ENCODE results near the gene GABRP.
"Not testable (repeated sequence)": the region's sequence is repeated elsewhere in the genome, so short reads cannot be mapped to it uniquely, and the experiment has no call there.

Gene GABRP

DNA sequence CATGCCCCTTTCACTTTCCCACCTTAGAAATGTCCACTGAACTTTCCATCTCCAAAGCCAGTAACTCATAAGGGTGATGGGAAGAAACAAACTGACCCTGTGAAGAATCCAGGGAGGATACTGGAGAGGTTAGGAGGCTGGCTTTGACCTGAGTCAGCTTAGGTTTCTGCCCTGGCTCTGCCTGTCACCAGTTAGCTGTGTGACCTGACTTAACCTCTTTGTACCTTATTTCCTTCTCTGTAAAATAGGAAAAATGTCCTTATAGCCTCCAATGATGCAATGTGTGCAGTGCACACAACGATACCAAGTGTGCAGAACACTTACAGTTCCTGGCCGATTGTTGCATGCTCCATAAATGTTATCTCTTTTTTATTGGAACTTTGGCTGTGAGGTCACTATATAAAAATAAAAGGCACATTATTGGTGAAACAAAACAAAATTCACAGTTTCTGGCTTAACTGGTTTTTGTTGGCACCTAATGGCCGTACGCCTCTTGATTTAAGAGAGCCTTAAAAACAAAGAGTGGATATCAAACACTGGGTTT is 37.8 kb downstream of the GABRP start:
- H3K27ac ChIP-seq: no peak overlapping the region
- H3K4me2 ChIP-seq: no peak overlapping the region
- H3K27me3 ChIP-seq: no peaks in the 10 kb centered on the region
- H3K4me1 ChIP-seq: no peaks in the 10 kb centered on the region
- no peak overlapping the region for H3K4me3 ChIP-seq
- H3K9ac ChIP-seq: no peak overlapping the region
- peaks cover 11% of the 10 kb centered on the region; the same call in 1 of the 2 replicates for H3K9me3 ChIP-seq
- no peaks in the 10 kb centered on the region for H4K20me1 ChIP-seq
- no peaks in the 10 kb centered on the region for H3K36me3 ChIP-seq
- TF ChIP-seq Cebpa-rat (IDR thresholded peaks at IDR 0.05): no peak

GRCh38 chr5:170826117-170826516 is 42.6 kb downstream of the GABRP start:
- peaks cover 15% of the 10 kb centered on the region; the same call in 1 of the 2 replicates for H3K9me3 ChIP-seq
- no peaks in the 10 kb centered on the region for H3K4me1 ChIP-seq
- no peak overlapping the region for H3K4me3 ChIP-seq
- TF ChIP-seq Cebpa-rat (IDR thresholded peaks at IDR 0.05): no peak
- H3K4me2 ChIP-seq: no peak overlapping the region
- no peaks in the 10 kb centered on the region for H3K27me3 ChIP-seq
- no peak overlapping the region for H3K9ac ChIP-seq
- no peak overlapping the region for H3K27ac ChIP-seq
- H3K36me3 ChIP-seq: no peaks in the 10 kb centered on the region
- H4K20me1 ChIP-seq: no peaks in the 10 kb centered on the region

GRCh38 chr5:170832241-170832640 is 48.7 kb downstream of the GABRP start:
- H3K9me3 ChIP-seq: 0 out of 2 replicates have a peak, but pooled peaks cover 4% of the 10 kb centered on the region
- H3K36me3 ChIP-seq: no peaks in the 10 kb centered on the region
- H3K27ac ChIP-seq: no peak overlapping the region
- H3K4me3 ChIP-seq: no peak overlapping the region
- TF ChIP-seq Cebpa-rat (IDR thresholded peaks at IDR 0.05): no peak
- H3K27me3 ChIP-seq: no peaks in the 10 kb centered on the region
- no peaks in the 10 kb centered on the region for H4K20me1 ChIP-seq
- no peak overlapping the region for H3K9ac ChIP-seq
- H3K4me2 ChIP-seq: no peak overlapping the region
- H3K4me1 ChIP-seq: no peaks in the 10 kb centered on the region

DNA sequence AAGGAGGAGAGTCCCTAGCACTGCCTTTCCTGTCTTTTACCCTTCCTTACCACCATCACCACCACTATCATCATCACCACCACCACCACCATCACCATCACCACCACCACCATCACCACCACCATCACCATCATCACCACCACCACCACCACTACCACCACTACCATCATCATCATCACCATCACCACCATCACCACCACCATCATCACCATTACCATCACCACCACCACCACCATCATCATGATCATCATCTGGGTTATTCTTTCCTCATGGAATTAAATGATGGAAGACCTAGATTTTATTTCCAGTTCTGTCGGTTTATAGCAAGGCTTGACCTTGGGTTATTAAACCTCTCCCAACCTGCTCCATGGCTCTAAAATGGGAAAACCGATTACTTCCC is 50.5 kb downstream of the GABRP start:
- H3K9me3 ChIP-seq, H3K36me3 ChIP-seq, H3K4me2 ChIP-seq, H3K4me3 ChIP-seq, H3K9ac ChIP-seq, H3K27ac ChIP-seq, H3K4me1 ChIP-seq, H4K20me1 ChIP-seq, H3K27me3 ChIP-seq: not testable (repeated sequence)

- H3K4me3 ChIP-seq: no peak overlapping the region
- no peak overlapping the region for H3K4me2 ChIP-seq
- H3K27me3 ChIP-seq: no peaks in the 10 kb centered on the region
- no peaks in the 10 kb centered on the region for H4K20me1 ChIP-seq
- no peaks in the 10 kb centered on the region for H3K36me3 ChIP-seq
- no peaks in the 10 kb centered on the region for H3K4me1 ChIP-seq
- no peaks in the 10 kb centered on the region for H3K9me3 ChIP-seq
- TF ChIP-seq Cebpa-rat (IDR thresholded peaks at IDR 0.05): no peak
- no peak overlapping the region for H3K27ac ChIP-seq
- no peak overlapping the region for H3K9ac ChIP-seq
Measured at GRCh38 chr5:170836226-170836625, 52.7 kb downstream of the GABRP start.

DNA sequence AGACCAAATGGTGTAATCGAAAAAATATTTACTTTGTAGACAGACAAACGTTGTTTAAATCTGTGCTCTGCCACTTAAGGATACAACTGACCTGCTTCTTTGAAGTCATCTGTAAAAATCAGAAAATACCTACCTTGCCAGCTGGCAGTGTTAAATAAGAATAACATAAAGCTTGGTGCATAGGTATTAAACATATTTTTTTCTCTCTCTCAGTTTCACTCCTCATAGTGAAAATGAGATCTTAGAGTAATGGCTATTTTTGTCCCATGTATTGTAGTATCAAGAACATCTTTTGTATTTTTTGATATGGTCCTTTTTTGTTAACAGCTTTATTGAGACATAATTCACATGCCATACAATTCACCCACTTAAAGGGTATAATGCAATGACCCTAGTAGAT is 60.3 kb downstream of the GABRP start:
- H3K9me3 ChIP-seq: no peaks in the 10 kb centered on the region
- H3K27me3 ChIP-seq: no peaks in the 10 kb centered on the region

GRCh38 chr5:170844651-170845050 is 61.1 kb downstream of the GABRP start:
- H3K4me3 ChIP-seq: no peak overlapping the region

More for the DNA sequence above, 60.3 kb downstream of the GABRP start:
- Histone ChIP-seq H4K20me1 (no peaks in the 10 kb centered on the region), H3K4me1 (no peaks in the 10 kb centered on the region), H3K27ac (no peak overlapping the region), H3K36me3 (no peaks in the 10 kb centered on the region), H3K4me2 (no peak overlapping the region), H3K4me3 (no peak overlapping the region), H3K9ac (no peak overlapping the region)
- no peak for TF ChIP-seq Cebpa-rat (IDR thresholded peaks at IDR 0.05)

DNA sequence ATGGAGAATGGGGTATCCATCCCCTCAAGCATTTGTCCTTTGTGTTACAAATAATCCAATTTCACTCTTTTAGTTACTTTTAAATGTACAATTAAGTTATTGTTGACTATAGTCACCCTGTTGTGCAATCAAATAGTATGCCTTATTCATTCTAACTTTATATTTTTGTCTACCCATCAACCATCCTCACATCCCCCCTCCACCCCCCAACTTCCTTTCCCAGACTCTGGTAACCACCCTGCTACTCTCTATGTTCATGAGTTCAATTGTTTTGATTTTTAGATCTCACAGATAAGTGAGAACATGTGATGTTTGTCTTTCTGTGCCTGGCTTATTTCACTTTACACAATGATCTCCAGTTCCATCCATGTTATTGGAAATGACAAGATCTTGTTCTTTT is 62.9 kb downstream of the GABRP start:
- Histone ChIP-seq H4K20me1 (no peaks in the 10 kb centered on the region), H3K27me3 (no peaks in the 10 kb centered on the region), H3K9ac (no peak overlapping the region), H3K9me3 (no peaks in the 10 kb centered on the region), H3K4me3 (no peak overlapping the region), H3K4me2 (no peak overlapping the region), H3K27ac (no peak overlapping the region), H3K36me3 (no peaks in the 10 kb centered on the region), H3K4me1 (no peaks in the 10 kb centered on the region)
- no peak for TF ChIP-seq Cebpa-rat (IDR thresholded peaks at IDR 0.05)

More at GRCh38 chr5:170844651-170845050, 61.1 kb downstream of the GABRP start:
- Histone ChIP-seq H4K20me1 (no peaks in the 10 kb centered on the region), H3K4me1 (no peaks in the 10 kb centered on the region), H3K36me3 (no peaks in the 10 kb centered on the region), H3K27ac (no peak overlapping the region), H3K4me2 (no peak overlapping the region), H3K27me3 (no peaks in the 10 kb centered on the region), H3K9me3 (no peaks in the 10 kb centered on the region), H3K9ac (no peak overlapping the region)
- TF ChIP-seq Cebpa-rat (IDR thresholded peaks at IDR 0.05): no peak

- H4K20me1 ChIP-seq: no peaks in the 10 kb centered on the region
- no peak overlapping the region for H3K9ac ChIP-seq
- TF ChIP-seq Cebpa-rat (IDR thresholded peaks at IDR 0.05): no peak
- H3K27ac ChIP-seq: no peak overlapping the region
- H3K9me3 ChIP-seq: no peaks in the 10 kb centered on the region
- H3K4me3 ChIP-seq: no peak overlapping the region
- H3K4me2 ChIP-seq: no peak overlapping the region
- H3K27me3 ChIP-seq: no peaks in the 10 kb centered on the region
- H3K4me1 ChIP-seq: no peaks in the 10 kb centered on the region
- no peaks in the 10 kb centered on the region for H3K36me3 ChIP-seq
Measured at GRCh38 chr5:170846846-170847245, 63.3 kb downstream of the GABRP start.

DNA sequence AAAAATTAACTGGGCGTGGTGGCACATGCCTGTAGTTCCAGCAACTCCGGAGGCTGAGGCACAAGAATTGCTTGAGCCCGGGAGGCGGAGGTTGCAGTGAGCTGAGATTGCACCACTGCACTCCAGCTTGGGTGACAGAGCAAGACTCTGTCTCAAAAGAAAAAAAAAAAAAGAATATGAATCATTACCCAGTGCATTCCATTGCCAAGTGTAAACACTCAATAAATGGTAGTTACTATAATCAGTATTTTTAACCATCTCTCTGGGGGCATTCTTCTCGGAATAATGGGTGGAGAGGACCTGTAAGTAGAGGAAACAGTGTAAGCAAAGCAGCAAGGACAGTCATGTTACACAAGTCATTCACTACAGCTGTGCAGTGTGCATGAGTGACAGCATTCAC is 64.5 kb downstream of the GABRP start:
- no peak for TF ChIP-seq Cebpa-rat (IDR thresholded peaks at IDR 0.05)
- H3K27ac ChIP-seq: no peak overlapping the region
- H3K4me2 ChIP-seq: no peak overlapping the region
- H3K36me3 ChIP-seq: no peaks in the 10 kb centered on the region
- H3K4me3 ChIP-seq: no peak overlapping the region
- no peak overlapping the region for H3K9ac ChIP-seq
- no peaks in the 10 kb centered on the region for H3K27me3 ChIP-seq
- no peaks in the 10 kb centered on the region for H3K9me3 ChIP-seq
- H4K20me1 ChIP-seq: no peaks in the 10 kb centered on the region
- H3K4me1 ChIP-seq: no peaks in the 10 kb centered on the region

- no peak overlapping the region for H3K9ac ChIP-seq
- no peaks in the 10 kb centered on the region for H3K36me3 ChIP-seq
- no peaks in the 10 kb centered on the region for H4K20me1 ChIP-seq
- no peak for TF ChIP-seq Cebpa-rat (IDR thresholded peaks at IDR 0.05)
- no peak overlapping the region for H3K4me2 ChIP-seq
- no peaks in the 10 kb centered on the region for H3K9me3 ChIP-seq
- H3K4me1 ChIP-seq: no peaks in the 10 kb centered on the region
- H3K27ac ChIP-seq: no peak overlapping the region
- no peaks in the 10 kb centered on the region for H3K27me3 ChIP-seq
- no peak overlapping the region for H3K4me3 ChIP-seq
Measured at GRCh38 chr5:170849374-170849773, 65.8 kb downstream of the GABRP start.

Measured in BLaER1 (cell line).